ENCODE results near the gene EDC4. TPM values are rescaled to one million over a fixed set of nuclear protein-coding genes. Genes with fewer than 3 reads are reported as not detected.

Gene EDC4
- total RNA-seq, 1 experiment from 2014 or later, result 106 TPM

- H3K27ac Mint-ChIP-seq, result peak overlapping the region in 1 of 3 experiments; percentile 81; a peak in 1 of 7 replicates
- H3K4me3 Mint-ChIP-seq, result peak overlapping the region in 1 of 2 experiments; percentile 57; a peak in 1 of 5 replicates
- no peak for TF ChIP-seq CTCF (conservative IDR thresholded peaks at IDR 0.05)
- Histone ChIP-seq H3K27ac (ENCODE audit: insufficient read length, low read depth, low read length) (no peak overlapping the region), H3K27me3 (ENCODE audit: insufficient read depth, low read length) (no peaks in the 10 kb centered on the region), H3K56ac (ENCODE audit: insufficient read length, low read depth, low read length) (no peak overlapping the region), H2AFZ (ENCODE audit: low read length) (no peak overlapping the region), H4K91ac (ENCODE audit: insufficient read length, low read depth, low read length) (no peak overlapping the region), H3K4me2 (ENCODE audit: insufficient read depth, insufficient read length, low read length) (no peak overlapping the region), H3K9ac (ENCODE audit: extremely low read depth, insufficient read length, low read length) (no peak overlapping the region), H4K5ac (ENCODE audit: insufficient read length, low read depth, low read length) (no peak overlapping the region), H2BK12ac (ENCODE audit: insufficient read length, low read depth, low read length) (no peak overlapping the region), H3T11ph (ENCODE audit: low read length) (no peak overlapping the region), H3K79me2 (ENCODE audit: insufficient read depth, low read length) (peaks cover 46% of the 10 kb centered on the region; the same call in 1 of the 2 replicates), H3K18ac (ENCODE audit: insufficient read length, low read depth, low read length) (no peak overlapping the region), H4K20me1 (ENCODE audit: control insufficient read depth, insufficient read depth, insufficient read length) (no peaks in the 10 kb centered on the region), H3K4me1 (ENCODE audit: insufficient read depth, low read length) (peaks cover 6% of the 10 kb centered on the region; the same call in 1 of the 2 replicates), H2BK20ac (ENCODE audit: low read depth, low read length, poor library complexity, severe bottlenecking) (no peak overlapping the region), H3K23me2 (ENCODE audit: insufficient read length, low read depth, low read length, poor library complexity, severe bottlenecking) (no peaks in the 10 kb centered on the region), H3K14ac (ENCODE audit: insufficient read depth, low read length) (no peak overlapping the region; the same call in 1 of the 2 replicates), H3K4ac (ENCODE audit: low read depth, low read length) (no peak overlapping the region), H2AK5ac (ENCODE audit: insufficient read length, low read length) (no peak overlapping the region), H3K9me3 (ENCODE audit: control insufficient read depth, low read depth, low read length) (no peaks in the 10 kb centered on the region), H2BK120ac (ENCODE audit: low read depth, low read length, poor library complexity, severe bottlenecking) (no peak overlapping the region), H4K8ac (replicated peaks; ENCODE audit: insufficient read length, low read depth, low read length) (no peak overlapping the region), H3K23ac (ENCODE audit: insufficient read length, low read depth, low read length) (no peak overlapping the region), H2BK15ac (ENCODE audit: low read depth, low read length) (no peak overlapping the region), H2BK5ac (ENCODE audit: insufficient read length, low read length) (no peak overlapping the region), H3K79me1 (ENCODE audit: insufficient read depth, low read depth, low read length, poor library complexity, severe bottlenecking) (peaks cover 2% of the 10 kb centered on the region)
- H3K4me1 Mint-ChIP-seq, result peaks cover 37 to 46% of the 10 kb centered on the region in 2 experiments
- DNase-seq, result no peak
- no peaks in the 10 kb centered on the region for H3K27me3 Mint-ChIP-seq (ENCODE audit: low read depth)
- peaks cover 9 to 27% (median 20%) of the 10 kb centered on the region in 3 experiments; a peak in 6 of 7 replicates for H3K36me3 Mint-ChIP-seq (ENCODE audit: insufficient read depth in 1 of 3, low read depth in 3 of 3)
- WGBS (ENCODE audit: extremely low coverage, insufficient read length, low lambda C conversion rate), result no CpG with 5 or more reads among the region's 10 CpGs
- no peaks in the 10 kb centered on the region for H3K9me3 Mint-ChIP-seq
These were observed 17.1 kb upstream of the EDC4 start for GRCh38 chr16:67855789-67856188.

All from H9 (cell line).